Liver (tissue), 9 donors: ENCODE results near the gene NUAK1. TPM values are rescaled to one million over a fixed set of nuclear protein-coding genes. Genes with fewer than 3 reads are reported as not detected.

Experiments used
- DNase-seq: peaks from one replicate; pipeline ENCODE4 v3.0.0-alpha.2; 2017; ENCODE audit warnings: low spot score
- H3K27ac ChIP-seq, 2 donors: one replicate each; pipeline ENCODE4 v1.7.0; 2013; ENCODE audit warnings: inconsistent platforms in 2 of 2, low read length in 2 of 2, control low read depth in 1 of 2, low read depth in 1 of 2, mild to moderate bottlenecking in 1 of 2
- H3K27me3 ChIP-seq, 4 donors: one replicate each; pipeline versions ENCODE4 v1.6.1 to v1.7.0; 2013; ENCODE audit warnings: low read length in 3 of 4, inconsistent platforms in 1 of 4, mild to moderate bottlenecking in 1 of 4, moderate library complexity in 1 of 4; ENCODE audit not compliant: control insufficient read depth in 4 of 4, insufficient read depth in 4 of 4
- H3K36me3 ChIP-seq, 4 donors: one replicate each; pipeline versions ENCODE4 v1.6.1 to v1.7.0; 2013; ENCODE audit warnings: low read length in 3 of 4, mild to moderate bottlenecking in 3 of 4, low read depth in 1 of 4, moderate library complexity in 1 of 4; ENCODE audit not compliant: control insufficient read depth in 4 of 4, insufficient read depth in 3 of 4
- H3K4me1 ChIP-seq, 4 donors: one replicate each; pipeline versions ENCODE4 v1.6.1 to v1.7.0; 2013; ENCODE audit warnings: low read length in 3 of 4, mild to moderate bottlenecking in 3 of 4, moderate library complexity in 1 of 4; ENCODE audit not compliant: control insufficient read depth in 4 of 4, insufficient read depth in 4 of 4
- H3K4me3 ChIP-seq, 3 donors: one replicate each; pipeline versions ENCODE4 v1.6.1 to v1.7.0; 2013; ENCODE audit warnings: low read length in 3 of 3, control low read depth in 1 of 3, low read depth in 1 of 3, mild to moderate bottlenecking in 1 of 3
- H3K9ac ChIP-seq, 2 donors: one replicate each; pipeline ENCODE4 v1.7.0; 2013; ENCODE audit warnings: low read length in 2 of 2, mild to moderate bottlenecking in 2 of 2, moderate library complexity in 2 of 2, control low read depth in 1 of 2, low read depth in 1 of 2
- H3K9me3 ChIP-seq, 4 donors: one replicate each; pipeline versions ENCODE4 v1.6.1 to v1.7.0; 2013; ENCODE audit warnings: low read length in 3 of 4; ENCODE audit not compliant: control insufficient read depth in 4 of 4
- EGR1 ChIP-seq, 2 donors: IDR thresholded peaks; 2 replicates each; pipeline ENCODE4 v1.6.1; 2016 to 2018; ENCODE audit warnings: antibody characterized with exemption in 2 of 2, low read depth in 2 of 2
- FOXA1 ChIP-seq: IDR thresholded peaks from 2 replicates; pipeline ENCODE4 v1.6.1; 2016; ENCODE audit warnings: antibody characterized with exemption
- FOXA2 ChIP-seq: IDR thresholded peaks from 2 replicates; pipeline ENCODE4 v1.6.1; 2016; ENCODE audit warnings: antibody characterized with exemption
- GABPA ChIP-seq, 2 donors: IDR thresholded peaks in 1 of 2; conservative IDR thresholded peaks in 1 of 2; 2 replicates each; pipeline ENCODE4 v1.6.1; 2016; ENCODE audit warnings: antibody characterized with exemption in 2 of 2, mild to moderate bottlenecking in 1 of 2, moderate library complexity in 1 of 2
- HNF4A ChIP-seq, 2 donors: conservative IDR thresholded peaks; 2 replicates each; pipeline ENCODE4 v1.6.1; 2016; ENCODE audit warnings: antibody characterized with exemption in 2 of 2, mild to moderate bottlenecking in 2 of 2
- HNF4G ChIP-seq: IDR thresholded peaks from 2 replicates; pipeline ENCODE4 v1.6.1; 2016; ENCODE audit warnings: antibody characterized with exemption
- JUND ChIP-seq, 2 donors: IDR thresholded peaks; 2 replicates each; pipeline ENCODE4 v1.6.1; 2016; ENCODE audit warnings: antibody characterized with exemption in 2 of 2
- NR2F2 ChIP-seq: IDR thresholded peaks from 2 replicates; pipeline ENCODE4 v1.6.1; 2016; ENCODE audit warnings: antibody characterized with exemption
- RXRA ChIP-seq, 2 donors: IDR thresholded peaks; 2 replicates each; pipeline ENCODE4 v1.6.1; 2017 to 2018; ENCODE audit warnings: antibody characterized with exemption in 2 of 2, mild to moderate bottlenecking in 1 of 2
- SP1 ChIP-seq: IDR thresholded peaks from 2 replicates; pipeline ENCODE4 v1.6.1; 2018; ENCODE audit warnings: antibody characterized with exemption, mild to moderate bottlenecking
- YY1 ChIP-seq: IDR thresholded peaks from 2 replicates; pipeline ENCODE4 v1.6.1; 2016; ENCODE audit warnings: antibody characterized with exemption, mild to moderate bottlenecking
- WGBS: extraction: QIAGEN DNeasy Blood & Tissue Kit; methylation state at CpG from one replicate; pipeline ENCODE4 v1.1.7; 2013; 5-methylcytosine and 5-hydroxymethylcytosine counted together
- polyA plus RNA-seq, 2 donors: library from polyadenylated mRNA; stranded (reverse) in 1 of 2; unstranded in 1 of 2; fragments of 200-250 nt in 1 of 2; fragments of >200 nt in 1 of 2; fragmentation: Nextera tagmentation in 1 of 2; extraction: Ambion mirVana in 1 of 2; gene quantifications; one replicate each; pipeline versions ENCODE4 v1.2.1 to v1.2.3, GENCODE V29; 2013 to 2015
- total RNA-seq, 2 donors: library from RNA; depleted of rRNA; stranded (reverse); fragments of >200 nt; gene quantifications; one replicate each; pipeline ENCODE4 v1.2.3, GENCODE V29; 2014
- TF ChIP-seq, protein P1 (sequence below): IDR thresholded peaks from 2 replicates; pipeline ENCODE4 v1.6.1; 2016; ENCODE audit warnings: antibody characterized with exemption
- TF ChIP-seq, protein P2 (sequence below): IDR thresholded peaks from 2 replicates; pipeline ENCODE4 v1.6.1; 2016; ENCODE audit warnings: antibody characterized with exemption
- TF ChIP-seq, protein P3 (sequence below): IDR thresholded peaks from 2 replicates; pipeline ENCODE4 v1.6.1; 2016; ENCODE audit warnings: antibody characterized with exemption, mild to moderate bottlenecking
- TF ChIP-seq, protein P4 (sequence below): IDR thresholded peaks from 2 replicates; pipeline ENCODE4 v1.6.1; 2016; ENCODE audit warnings: antibody characterized with exemption
- TF ChIP-seq, protein P5 (sequence below): fragments of 150-350 bp; IDR thresholded peaks from 2 replicates; pipeline ENCODE4 v1.5.1; 2017; ENCODE audit warnings: improper control_type of control experiment, low read depth, low read length; ENCODE audit not compliant: missing input control
- donor health status: healthy.
- donor health status: healthy.
- donor health status: healthy.
- donor health status: healthy.
- donor health status: healthy.

NUAK1 gene
- total and polyA plus RNA-seq, 4 donors = 2.5 to 9.3 (median 3.9) TPM

DNA sequence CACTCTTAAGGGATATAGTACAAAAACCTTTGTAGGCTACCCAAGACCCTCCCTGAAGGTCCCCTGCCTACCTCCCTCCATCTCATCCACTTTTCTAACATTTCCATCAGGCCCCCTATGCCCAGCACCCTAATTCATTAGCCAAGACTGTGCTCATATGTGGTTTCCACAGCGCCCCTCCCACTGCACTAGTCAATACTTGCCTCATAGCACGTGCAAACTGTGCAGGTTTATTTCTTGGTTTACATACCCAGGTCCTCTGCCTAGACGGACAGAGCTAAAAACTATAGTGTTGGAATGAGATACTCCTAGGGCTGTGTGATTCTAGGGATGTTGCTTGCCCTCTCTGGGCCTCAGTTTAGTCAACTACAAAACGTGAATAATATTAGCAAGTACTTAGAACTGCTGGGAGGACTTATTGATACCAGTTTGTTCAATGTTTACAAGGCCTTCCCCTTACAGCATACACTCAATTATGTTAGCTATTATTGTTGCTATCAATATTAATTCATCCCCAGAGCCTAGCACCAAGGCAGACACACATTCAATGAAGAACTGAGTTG is 50.4 kb downstream of the NUAK1 start:
- no peaks in the 10 kb centered on the region for H3K9me3 ChIP-seq
- no peak for TF ChIP-seq EGR1 (IDR thresholded peaks at IDR 0.05; ENCODE audit: low read depth in 2 of 2)
- TF ChIP-seq, protein P1, sequence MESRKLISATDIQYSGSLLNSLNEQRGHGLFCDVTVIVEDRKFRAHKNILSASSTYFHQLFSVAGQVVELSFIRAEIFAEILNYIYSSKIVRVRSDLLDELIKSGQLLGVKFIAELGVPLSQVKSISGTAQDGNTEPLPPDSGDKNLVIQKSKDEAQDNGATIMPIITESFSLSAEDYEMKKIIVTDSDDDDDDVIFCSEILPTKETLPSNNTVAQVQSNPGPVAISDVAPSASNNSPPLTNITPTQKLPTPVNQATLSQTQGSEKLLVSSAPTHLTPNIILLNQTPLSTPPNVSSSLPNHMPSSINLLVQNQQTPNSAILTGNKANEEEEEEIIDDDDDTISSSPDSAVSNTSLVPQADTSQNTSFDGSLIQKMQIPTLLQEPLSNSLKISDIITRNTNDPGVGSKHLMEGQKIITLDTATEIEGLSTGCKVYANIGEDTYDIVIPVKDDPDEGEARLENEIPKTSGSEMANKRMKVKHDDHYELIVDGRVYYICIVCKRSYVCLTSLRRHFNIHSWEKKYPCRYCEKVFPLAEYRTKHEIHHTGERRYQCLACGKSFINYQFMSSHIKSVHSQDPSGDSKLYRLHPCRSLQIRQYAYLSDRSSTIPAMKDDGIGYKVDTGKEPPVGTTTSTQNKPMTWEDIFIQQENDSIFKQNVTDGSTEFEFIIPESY = no peak
- TF ChIP-seq FOXA2 = peak; percentile 11
- TF ChIP-seq RXRA (IDR thresholded peaks at IDR 0.05) = peak in 1 of 2 donors; percentile 32
- no peak for TF ChIP-seq FOXA1
- no peak for TF ChIP-seq JUND (IDR thresholded peaks at IDR 0.05)
- TF ChIP-seq, protein P2, sequence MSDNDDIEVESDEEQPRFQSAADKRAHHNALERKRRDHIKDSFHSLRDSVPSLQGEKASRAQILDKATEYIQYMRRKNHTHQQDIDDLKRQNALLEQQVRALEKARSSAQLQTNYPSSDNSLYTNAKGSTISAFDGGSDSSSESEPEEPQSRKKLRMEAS = peak; percentile 49
- TF ChIP-seq HNF4A (conservative IDR thresholded peaks at IDR 0.05) = peak in 1 of 2 donors; percentile 3
- TF ChIP-seq, protein P3, sequence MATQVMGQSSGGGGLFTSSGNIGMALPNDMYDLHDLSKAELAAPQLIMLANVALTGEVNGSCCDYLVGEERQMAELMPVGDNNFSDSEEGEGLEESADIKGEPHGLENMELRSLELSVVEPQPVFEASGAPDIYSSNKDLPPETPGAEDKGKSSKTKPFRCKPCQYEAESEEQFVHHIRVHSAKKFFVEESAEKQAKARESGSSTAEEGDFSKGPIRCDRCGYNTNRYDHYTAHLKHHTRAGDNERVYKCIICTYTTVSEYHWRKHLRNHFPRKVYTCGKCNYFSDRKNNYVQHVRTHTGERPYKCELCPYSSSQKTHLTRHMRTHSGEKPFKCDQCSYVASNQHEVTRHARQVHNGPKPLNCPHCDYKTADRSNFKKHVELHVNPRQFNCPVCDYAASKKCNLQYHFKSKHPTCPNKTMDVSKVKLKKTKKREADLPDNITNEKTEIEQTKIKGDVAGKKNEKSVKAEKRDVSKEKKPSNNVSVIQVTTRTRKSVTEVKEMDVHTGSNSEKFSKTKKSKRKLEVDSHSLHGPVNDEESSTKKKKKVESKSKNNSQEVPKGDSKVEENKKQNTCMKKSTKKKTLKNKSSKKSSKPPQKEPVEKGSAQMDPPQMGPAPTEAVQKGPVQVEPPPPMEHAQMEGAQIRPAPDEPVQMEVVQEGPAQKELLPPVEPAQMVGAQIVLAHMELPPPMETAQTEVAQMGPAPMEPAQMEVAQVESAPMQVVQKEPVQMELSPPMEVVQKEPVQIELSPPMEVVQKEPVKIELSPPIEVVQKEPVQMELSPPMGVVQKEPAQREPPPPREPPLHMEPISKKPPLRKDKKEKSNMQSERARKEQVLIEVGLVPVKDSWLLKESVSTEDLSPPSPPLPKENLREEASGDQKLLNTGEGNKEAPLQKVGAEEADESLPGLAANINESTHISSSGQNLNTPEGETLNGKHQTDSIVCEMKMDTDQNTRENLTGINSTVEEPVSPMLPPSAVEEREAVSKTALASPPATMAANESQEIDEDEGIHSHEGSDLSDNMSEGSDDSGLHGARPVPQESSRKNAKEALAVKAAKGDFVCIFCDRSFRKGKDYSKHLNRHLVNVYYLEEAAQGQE = no peak
- no peak for TF ChIP-seq SP1
- TF ChIP-seq, protein P4, sequence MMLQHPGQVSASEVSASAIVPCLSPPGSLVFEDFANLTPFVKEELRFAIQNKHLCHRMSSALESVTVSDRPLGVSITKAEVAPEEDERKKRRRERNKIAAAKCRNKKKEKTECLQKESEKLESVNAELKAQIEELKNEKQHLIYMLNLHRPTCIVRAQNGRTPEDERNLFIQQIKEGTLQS = no peak
- no peaks in the 10 kb centered on the region for H3K27me3 ChIP-seq
- H3K4me3 ChIP-seq = no peak overlapping the region
- H3K4me1 ChIP-seq = peaks cover 0 to 11% (median 6%) of the 10 kb centered on the region in 4 donors
- H3K27ac ChIP-seq = no peak overlapping the region
- H3K9ac ChIP-seq = no peak overlapping the region
- DNase-seq = no peak
- H3K36me3 ChIP-seq = peaks cover 0 to 3% (median 0%) of the 10 kb centered on the region in 4 donors
- whole genome bisulfite sequencing = 65% methylated on average over 4 of the region's 4 CpGs

DNA sequence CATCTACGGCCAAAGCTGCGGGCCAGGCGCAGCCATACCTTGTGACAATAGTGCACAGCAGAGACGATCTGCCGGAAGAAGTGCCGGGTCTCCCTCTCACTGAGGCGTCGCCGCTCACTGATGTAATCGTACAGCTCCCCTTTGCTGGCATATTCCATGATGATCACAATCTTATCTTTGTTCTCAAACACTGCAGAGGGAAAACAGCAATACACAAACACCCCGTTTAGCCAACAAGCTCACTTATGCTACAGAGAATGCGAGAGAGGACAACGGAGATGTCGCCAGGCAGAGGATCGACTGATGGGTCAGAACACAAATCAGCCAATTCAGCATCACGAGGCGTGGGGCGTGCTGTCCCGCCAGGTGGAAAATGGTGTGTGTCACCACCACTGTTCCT is 52.1 kb downstream of the NUAK1 start:
- 77% methylated on average over 19 of the region's 19 CpGs for WGBS
- no peak for DNase-seq
- peak; percentile 15 for TF ChIP-seq FOXA2
- peak in 1 of 2 donors; percentile 32 for TF ChIP-seq HNF4A (conservative IDR thresholded peaks at IDR 0.05)
- no peak for TF ChIP-seq HNF4G
- no peak for TF ChIP-seq GABPA (IDR thresholded peaks at IDR 0.05 in 1 of 2, conservative IDR thresholded peaks at IDR 0.05 in 1 of 2)
- TF ChIP-seq NR2F2 = no peak
- no peak for TF ChIP-seq YY1
- TF ChIP-seq, protein P5, sequence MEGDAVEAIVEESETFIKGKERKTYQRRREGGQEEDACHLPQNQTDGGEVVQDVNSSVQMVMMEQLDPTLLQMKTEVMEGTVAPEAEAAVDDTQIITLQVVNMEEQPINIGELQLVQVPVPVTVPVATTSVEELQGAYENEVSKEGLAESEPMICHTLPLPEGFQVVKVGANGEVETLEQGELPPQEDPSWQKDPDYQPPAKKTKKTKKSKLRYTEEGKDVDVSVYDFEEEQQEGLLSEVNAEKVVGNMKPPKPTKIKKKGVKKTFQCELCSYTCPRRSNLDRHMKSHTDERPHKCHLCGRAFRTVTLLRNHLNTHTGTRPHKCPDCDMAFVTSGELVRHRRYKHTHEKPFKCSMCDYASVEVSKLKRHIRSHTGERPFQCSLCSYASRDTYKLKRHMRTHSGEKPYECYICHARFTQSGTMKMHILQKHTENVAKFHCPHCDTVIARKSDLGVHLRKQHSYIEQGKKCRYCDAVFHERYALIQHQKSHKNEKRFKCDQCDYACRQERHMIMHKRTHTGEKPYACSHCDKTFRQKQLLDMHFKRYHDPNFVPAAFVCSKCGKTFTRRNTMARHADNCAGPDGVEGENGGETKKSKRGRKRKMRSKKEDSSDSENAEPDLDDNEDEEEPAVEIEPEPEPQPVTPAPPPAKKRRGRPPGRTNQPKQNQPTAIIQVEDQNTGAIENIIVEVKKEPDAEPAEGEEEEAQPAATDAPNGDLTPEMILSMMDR = no peak
- TF ChIP-seq, protein P4 = no peak
- no peak for TF ChIP-seq FOXA1
- TF ChIP-seq, protein P2 = no peak
- TF ChIP-seq RXRA (IDR thresholded peaks at IDR 0.05) = peak in 1 of 2 donors; percentile 67
- Histone ChIP-seq H3K36me3 (peaks cover 0 to 9% (median 0%) of the 10 kb centered on the region in 4 donors), H3K9ac (no peak overlapping the region), H3K4me1 (peaks cover 0 to 13% (median 6%) of the 10 kb centered on the region in 4 donors), H3K4me3 (no peak overlapping the region), H3K27me3 (no peaks in the 10 kb centered on the region), H3K27ac (no peak overlapping the region), H3K9me3 (no peaks in the 10 kb centered on the region)
